Measurements from ENCODE around the gene LCNL1. TPM values are rescaled to one million over a fixed set of nuclear protein-coding genes. Genes with fewer than 3 reads are reported as not detected.

LCNL1 gene
- polyA plus RNA-seq, 1 donor (not counting 4 experiments of a cell fraction or from before 2014, with no cell fraction given): not detected

DNA sequence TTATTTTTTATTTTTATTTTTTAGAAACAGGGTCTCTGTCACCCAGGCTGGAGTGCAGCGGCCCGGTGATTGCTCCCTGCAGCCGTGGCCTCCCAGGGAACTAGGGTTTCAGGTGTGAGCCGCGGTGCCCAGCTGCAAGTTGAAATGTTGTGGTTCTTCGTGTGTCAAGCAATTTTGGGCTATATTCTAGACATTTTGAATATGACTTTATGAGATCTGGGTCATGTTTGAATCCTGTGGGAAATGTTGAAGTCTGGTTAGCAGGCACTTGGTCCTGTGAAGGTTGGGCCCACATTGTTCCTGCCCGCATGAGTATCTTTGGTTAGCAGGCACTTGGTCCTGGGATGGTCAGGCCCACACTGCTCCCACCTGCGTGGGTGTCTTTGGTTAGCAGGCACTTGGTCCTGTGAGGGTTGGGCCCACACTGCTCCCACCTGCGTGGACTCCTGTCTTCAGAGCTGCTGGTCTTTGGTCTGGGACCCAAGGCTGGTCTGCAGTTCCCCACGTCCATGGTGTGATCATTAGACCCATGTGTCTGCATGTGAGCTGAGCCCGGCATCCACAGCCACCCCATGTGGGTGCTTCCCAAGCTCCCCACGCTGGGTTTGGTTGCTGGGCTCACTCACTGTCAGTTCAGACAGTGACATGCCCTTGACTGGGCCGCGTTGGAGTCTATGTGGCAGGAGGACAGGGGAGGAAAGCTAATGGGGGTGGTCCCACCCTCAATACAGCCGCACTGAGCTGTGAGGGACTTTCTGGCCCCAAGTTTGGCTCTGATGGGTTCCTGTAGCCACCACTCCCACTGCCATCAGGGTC is 45.4 kb upstream of the LCNL1 start:
- dilution Hi-C loops (cut with MboI; ENCODE audit: extremely low pct_ligation_motif_present, low sequenced_read_pairs): loop anchor here (25.0 kb wide), 1 partner anchor 125 kb away; the partner anchor contains the start of gene RABL6
- Histone ChIP-seq H3K36me3 (ENCODE audit: control insufficient read depth in 2 of 2, extremely low read depth in 1 of 2, insufficient read depth in 2 of 2, low read length in 2 of 2) (peaks cover 18 to 28% of the 10 kb centered on the region in 2 experiments), H3K79me2 (ENCODE audit: control insufficient read depth, insufficient read depth, low read length) (peaks cover 12% of the 10 kb centered on the region), H3K9me1 (ENCODE audit: control insufficient read depth, extremely low read depth, insufficient read depth, low read length) (no peaks in the 10 kb centered on the region), H3K27me3 (ENCODE audit: control insufficient read depth, extremely low read depth, insufficient read depth, low read length) (no peaks in the 10 kb centered on the region), H3K27ac (ENCODE audit: control insufficient read depth, insufficient read depth, low read length) (no peak overlapping the region), H3K9me3 (ENCODE audit: control insufficient read depth, low read depth, low read length) (no peaks in the 10 kb centered on the region), H3K4me3 (ENCODE audit: control insufficient read depth in 2 of 3, extremely low read depth in 1 of 3, insufficient read depth in 2 of 3, low read depth in 1 of 3, low read length in 3 of 3) (no peak overlapping the region), H3K4me2 (ENCODE audit: control insufficient read depth, extremely low read depth, insufficient read depth, low read depth, low read length) (no peak overlapping the region), H3K9ac (ENCODE audit: control insufficient read depth, extremely low read depth, insufficient read depth, low read length) (no peak overlapping the region), H3K4me1 (ENCODE audit: control insufficient read depth, extremely low read depth, insufficient read depth, low read length) (no peaks in the 10 kb centered on the region), H2AFZ (ENCODE audit: control insufficient read depth, low read length) (no peak overlapping the region), H4K20me1 (ENCODE audit: control insufficient read depth, extremely low read depth, insufficient read depth, low read length) (no peaks in the 10 kb centered on the region)
- DNase-seq (ENCODE audit: low read depth, low spot score) (no peak), FAIRE-seq (no peak)
- TF ChIP-seq, protein P1, sequence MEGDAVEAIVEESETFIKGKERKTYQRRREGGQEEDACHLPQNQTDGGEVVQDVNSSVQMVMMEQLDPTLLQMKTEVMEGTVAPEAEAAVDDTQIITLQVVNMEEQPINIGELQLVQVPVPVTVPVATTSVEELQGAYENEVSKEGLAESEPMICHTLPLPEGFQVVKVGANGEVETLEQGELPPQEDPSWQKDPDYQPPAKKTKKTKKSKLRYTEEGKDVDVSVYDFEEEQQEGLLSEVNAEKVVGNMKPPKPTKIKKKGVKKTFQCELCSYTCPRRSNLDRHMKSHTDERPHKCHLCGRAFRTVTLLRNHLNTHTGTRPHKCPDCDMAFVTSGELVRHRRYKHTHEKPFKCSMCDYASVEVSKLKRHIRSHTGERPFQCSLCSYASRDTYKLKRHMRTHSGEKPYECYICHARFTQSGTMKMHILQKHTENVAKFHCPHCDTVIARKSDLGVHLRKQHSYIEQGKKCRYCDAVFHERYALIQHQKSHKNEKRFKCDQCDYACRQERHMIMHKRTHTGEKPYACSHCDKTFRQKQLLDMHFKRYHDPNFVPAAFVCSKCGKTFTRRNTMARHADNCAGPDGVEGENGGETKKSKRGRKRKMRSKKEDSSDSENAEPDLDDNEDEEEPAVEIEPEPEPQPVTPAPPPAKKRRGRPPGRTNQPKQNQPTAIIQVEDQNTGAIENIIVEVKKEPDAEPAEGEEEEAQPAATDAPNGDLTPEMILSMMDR (optimal IDR thresholded peaks at IDR 0.05 in 1 of 3, IDR thresholded peaks at IDR 0.05 in 1 of 3, conservative IDR thresholded peaks at IDR 0.05 in 1 of 3; ENCODE audit: extremely low read depth in 1 of 3, insufficient read depth in 2 of 3, low read length in 3 of 3): no peak
- TF ChIP-seq EZH2 (IDR thresholded peaks at IDR 0.05; ENCODE audit: low read length): no peak

DNA sequence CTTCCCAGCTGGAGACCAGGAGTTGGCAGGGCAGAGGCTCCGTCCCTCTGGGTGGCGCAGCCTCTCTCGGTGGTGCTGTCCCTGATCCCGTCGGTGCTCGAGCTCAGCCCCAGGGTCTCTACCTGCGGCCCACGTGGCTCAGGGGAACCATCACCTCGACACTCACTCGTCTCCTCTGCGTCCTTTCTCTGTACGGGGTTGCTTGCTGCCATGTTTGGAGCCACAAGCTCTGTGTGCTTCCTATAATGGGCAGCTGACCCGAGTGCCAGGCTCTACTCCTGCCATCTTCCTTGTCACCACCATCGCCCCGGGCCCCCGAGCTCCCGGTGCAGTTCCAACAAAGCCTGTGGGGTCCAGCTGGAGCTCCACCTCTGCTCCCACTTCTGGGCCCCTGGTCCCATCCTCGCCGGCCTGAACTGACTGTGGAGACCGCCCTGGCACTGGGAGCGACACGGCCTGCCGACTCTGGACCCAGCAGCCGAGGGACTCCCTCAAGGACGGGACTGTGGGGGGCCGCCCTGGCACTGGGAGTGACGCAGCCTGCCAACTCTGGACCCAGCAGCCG is 43.3 kb upstream of the LCNL1 start:
- no peak overlapping the region for H3K4me2 ChIP-seq (ENCODE audit: control insufficient read depth, extremely low read depth, insufficient read depth, low read depth, low read length)
- H2AFZ ChIP-seq (ENCODE audit: control insufficient read depth, low read length): no peak overlapping the region
- H3K9me1 ChIP-seq (ENCODE audit: control insufficient read depth, extremely low read depth, insufficient read depth, low read length): no peaks in the 10 kb centered on the region
- peaks cover 18 to 29% of the 10 kb centered on the region in 2 experiments for H3K36me3 ChIP-seq (ENCODE audit: control insufficient read depth in 2 of 2, extremely low read depth in 1 of 2, insufficient read depth in 2 of 2, low read length in 2 of 2)
- DNase-seq (ENCODE audit: low read depth, low spot score) (no peak), FAIRE-seq (no peak)
- no peaks in the 10 kb centered on the region for H3K9me3 ChIP-seq (ENCODE audit: control insufficient read depth, low read depth, low read length)
- H3K79me2 ChIP-seq (ENCODE audit: control insufficient read depth, insufficient read depth, low read length): peaks cover 31% of the 10 kb centered on the region
- no peak overlapping the region for H3K9ac ChIP-seq (ENCODE audit: control insufficient read depth, extremely low read depth, insufficient read depth, low read length)
- H3K27ac ChIP-seq (ENCODE audit: control insufficient read depth, insufficient read depth, low read length): no peak overlapping the region
- TF ChIP-seq, protein P1 (optimal IDR thresholded peaks at IDR 0.05 in 1 of 3, IDR thresholded peaks at IDR 0.05 in 1 of 3, conservative IDR thresholded peaks at IDR 0.05 in 1 of 3; ENCODE audit: extremely low read depth in 1 of 3, insufficient read depth in 2 of 3, low read length in 3 of 3): no peak
- no peak for TF ChIP-seq EZH2 (IDR thresholded peaks at IDR 0.05; ENCODE audit: low read length)
- no peaks in the 10 kb centered on the region for H3K27me3 ChIP-seq (ENCODE audit: control insufficient read depth, extremely low read depth, insufficient read depth, low read length)
- H3K4me3 ChIP-seq (ENCODE audit: control insufficient read depth in 2 of 3, extremely low read depth in 1 of 3, insufficient read depth in 2 of 3, low read depth in 1 of 3, low read length in 3 of 3): no peak overlapping the region
- dilution Hi-C loops (cut with MboI; ENCODE audit: extremely low pct_ligation_motif_present, low sequenced_read_pairs): loop anchor here (25.0 kb wide), 1 partner anchor 127 kb away; the partner anchor contains the start of gene RABL6
- peaks cover 5% of the 10 kb centered on the region for H3K4me1 ChIP-seq (ENCODE audit: control insufficient read depth, extremely low read depth, insufficient read depth, low read length)
- H4K20me1 ChIP-seq (ENCODE audit: control insufficient read depth, extremely low read depth, insufficient read depth, low read length): no peaks in the 10 kb centered on the region
